Left lobe of liver (tissue), 2 donors: ENCODE results near the gene SCN8A. TPM values are rescaled to one million over a fixed set of nuclear protein-coding genes. Genes with fewer than 3 reads are reported as not detected.

Experiments used
- ATAC-seq: fragments of 200-7000 bp; cut with Tn5 transposase; one replicate; pipeline ENCODE4 v1.9.1; 2020; ENCODE audit warnings: mild to moderate bottlenecking, moderate library complexity
- DNase-seq: peaks from one replicate; pipeline ENCODE4 v3.0.0-alpha.2; 2020; ENCODE audit warnings: low spot score
- total RNA-seq: library from RNA; stranded (reverse); gene quantifications from one replicate; pipeline ENCODE4 v1.2.1, GENCODE V29; 2021
- donor health status: DM: no; HTN: no; CAD: no; lungs with moderate emphysema.
- donor health status: DM: no; HTN: yes; CAD: no.

SCN8A gene
- total RNA-seq, 1 donor from 2014 or later, result 5.3 TPM

GRCh38 chr12:51663390-51663789 lies 72.4 kb downstream of the SCN8A start:
- ATAC-seq, result peak; percentile 86
- DNase-seq, result peak; percentile 66

- ATAC-seq (no peak), DNase-seq (no peak)
Measured at GRCh38 chr12:51666696-51667095, 75.7 kb downstream of the SCN8A start.

- ATAC-seq (no peak), DNase-seq (no peak)
Measured at GRCh38 chr12:51667269-51667668, 76.2 kb downstream of the SCN8A start.

GRCh38 chr12:51669271-51669670 lies 78.2 kb downstream of the SCN8A start:
- ATAC-seq (no peak), DNase-seq (no peak)

GRCh38 chr12:51669996-51670395 lies 79.0 kb downstream of the SCN8A start:
- ATAC-seq (no peak), DNase-seq (no peak)

DNA sequence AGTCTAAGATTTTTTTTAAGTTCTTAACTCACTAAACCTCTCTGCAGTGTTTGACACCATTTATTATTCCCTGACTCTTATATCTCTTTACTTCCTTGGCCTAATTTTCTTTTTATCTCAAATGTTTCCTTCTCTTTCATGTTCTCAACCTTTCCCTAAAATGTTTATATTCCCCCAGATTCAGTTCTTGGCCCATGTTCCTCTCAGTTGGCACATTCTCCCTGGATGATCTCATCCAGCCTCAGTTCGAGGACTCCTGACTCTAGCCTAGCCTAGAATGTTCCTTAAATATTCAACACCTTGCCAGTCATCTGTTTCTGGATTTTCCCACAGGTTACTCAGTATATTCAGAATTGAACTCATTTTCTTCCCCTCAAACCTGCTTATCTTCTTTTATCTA lies 81.3 kb downstream of the SCN8A start:
- no peak for DNase-seq
- peak; percentile 43 for ATAC-seq

- ATAC-seq (peak; percentile 73), DNase-seq (peak; percentile 57)
Measured at GRCh38 chr12:51675071-51675803, 84.2 kb downstream of the SCN8A start.

GRCh38 chr12:51676875-51677274 lies 85.8 kb downstream of the SCN8A start:
- ATAC-seq, result no peak
- no peak for DNase-seq

GRCh38 chr12:51677284-51677968 lies 86.4 kb downstream of the SCN8A start:
- DNase-seq (no peak), ATAC-seq (no peak)

DNA sequence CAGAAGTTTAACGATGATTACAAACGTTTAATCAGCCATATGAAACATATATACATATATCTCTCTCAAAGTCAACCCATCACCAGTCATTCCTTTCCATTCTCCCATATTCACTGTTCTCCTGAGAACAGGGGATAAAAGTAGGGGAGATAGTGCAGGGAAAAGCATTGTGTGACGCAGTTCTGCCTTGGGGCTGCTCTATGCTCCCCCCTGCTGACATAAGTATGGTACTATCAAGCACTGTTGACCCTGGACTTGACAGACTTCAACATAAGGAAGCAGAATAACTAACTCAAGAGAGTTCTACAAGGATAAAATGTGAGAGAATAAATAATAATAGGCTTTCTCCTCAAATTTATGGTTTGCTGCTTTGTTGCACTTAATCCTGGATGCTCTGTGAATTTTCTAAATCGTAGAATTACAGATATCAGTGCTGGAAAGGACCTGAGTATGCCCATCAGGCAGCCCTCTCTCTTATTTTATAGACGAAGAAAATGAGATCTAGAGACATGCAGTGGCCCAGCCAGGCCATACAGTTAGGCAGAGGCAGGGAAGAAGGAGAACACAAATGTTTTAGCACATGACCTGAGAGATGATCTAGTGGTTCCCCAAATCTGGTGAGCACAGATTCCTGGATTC lies 87.2 kb downstream of the SCN8A start:
- peak; percentile 55 for DNase-seq
- peak; percentile 88 for ATAC-seq

DNA sequence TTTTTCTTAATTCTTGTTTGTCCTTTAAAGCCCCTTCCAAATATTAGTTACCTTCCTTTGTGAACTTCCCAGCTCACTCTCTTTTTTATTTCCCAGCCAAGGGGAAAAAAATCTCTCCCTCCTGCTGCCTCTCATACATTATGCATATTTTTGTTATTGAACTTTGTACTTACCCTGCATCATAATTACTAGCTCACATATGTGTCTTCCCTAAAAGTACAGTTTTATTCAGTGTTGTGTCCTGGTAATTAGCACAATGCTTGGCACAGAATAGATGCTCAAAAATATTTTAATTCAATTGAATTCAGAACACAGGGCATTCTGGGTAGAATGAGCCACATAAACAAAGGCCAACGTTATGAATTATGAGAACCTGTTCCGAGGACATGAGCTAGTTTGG lies 91.9 kb downstream of the SCN8A start:
- DNase-seq, result no peak
- ATAC-seq, result no peak

GRCh38 chr12:51683763-51684357 lies 92.8 kb downstream of the SCN8A start:
- no peak for DNase-seq
- peak; percentile 95 for ATAC-seq

GRCh38 chr12:51686727-51687126 lies 95.7 kb downstream of the SCN8A start:
- no peak for ATAC-seq
- no peak for DNase-seq

DNA sequence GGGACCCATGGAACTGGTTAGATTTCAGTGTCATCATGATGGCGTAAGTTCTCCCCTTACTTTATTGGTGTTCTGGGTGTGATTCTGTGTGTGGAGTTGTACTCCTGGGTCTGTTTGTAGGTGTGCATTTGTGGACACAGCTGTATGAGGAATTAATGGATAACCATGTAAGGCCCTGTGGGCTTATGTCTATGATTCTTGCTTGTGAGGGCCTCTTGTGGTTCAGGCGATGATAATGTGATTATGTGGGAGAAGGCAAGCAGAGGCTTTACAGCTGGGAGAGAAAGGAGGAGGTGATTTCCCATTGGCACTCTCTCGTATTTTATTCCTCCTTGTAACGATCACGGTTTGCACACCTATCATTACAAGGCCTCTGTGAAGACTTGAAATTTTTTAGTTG lies 96.1 kb downstream of the SCN8A start:
- DNase-seq (no peak), ATAC-seq (no peak)

DNA sequence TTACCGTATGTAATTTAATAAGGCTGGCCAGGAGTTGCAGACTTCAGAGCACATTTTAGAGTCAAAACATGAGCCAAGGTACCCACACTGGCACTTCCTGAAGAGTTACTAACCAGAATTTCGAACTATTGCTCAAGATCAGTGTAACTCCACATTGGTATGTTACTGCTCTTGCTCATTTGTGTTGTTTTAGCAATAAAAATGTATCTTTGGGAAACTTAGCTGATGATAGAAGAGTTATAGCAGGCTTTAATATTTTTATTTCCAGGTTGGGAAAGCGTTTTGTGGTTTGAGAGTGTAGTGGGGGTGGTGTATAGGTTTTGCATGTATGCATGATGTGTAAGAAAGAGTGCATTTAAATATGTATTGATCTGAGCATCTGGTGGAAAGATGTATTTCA lies 96.6 kb downstream of the SCN8A start:
- peak; percentile 36 for ATAC-seq
- DNase-seq, result no peak

DNA sequence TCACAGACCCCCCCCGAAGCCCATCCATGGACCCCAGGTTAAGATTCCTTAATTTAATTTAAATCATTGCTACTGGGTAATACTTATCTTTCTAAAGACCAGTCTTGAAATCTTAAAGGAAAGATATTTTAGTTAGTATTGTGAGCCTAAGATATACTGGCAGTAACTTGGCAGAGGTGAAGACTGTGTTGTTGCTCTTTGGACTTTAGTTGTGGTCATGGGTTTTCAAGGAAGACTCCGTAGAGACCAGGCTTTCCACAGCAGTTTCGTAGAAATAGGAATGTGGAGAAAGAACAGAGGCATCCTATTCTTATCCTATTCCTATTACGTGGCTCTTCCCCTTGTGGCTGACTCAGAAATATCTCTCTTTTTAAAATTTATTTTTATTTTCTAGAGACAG lies 99.0 kb downstream of the SCN8A start:
- no peak for DNase-seq
- no peak for ATAC-seq

GRCh38 chr12:51692016-51692415 lies 101.0 kb downstream of the SCN8A start:
- no peak for DNase-seq
- ATAC-seq, result no peak

DNA sequence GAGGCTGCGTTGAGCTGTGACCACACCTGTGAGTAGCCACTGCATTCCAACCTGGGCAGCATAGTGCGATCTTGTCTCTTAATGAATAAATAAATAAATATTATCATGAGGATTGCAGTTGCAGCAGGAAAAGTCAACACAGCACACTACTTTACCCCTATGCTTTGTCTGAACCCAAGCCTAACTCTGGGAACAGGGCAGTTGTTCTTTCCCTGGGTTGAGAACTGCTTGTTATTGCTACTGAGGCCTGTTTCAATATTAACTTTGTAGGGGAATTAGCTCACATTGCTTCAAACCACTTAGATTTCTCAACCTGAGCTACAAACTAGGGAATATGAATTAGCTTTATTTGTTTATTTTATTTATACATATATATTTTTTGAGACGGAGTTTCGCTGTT lies 102.5 kb downstream of the SCN8A start:
- DNase-seq, result no peak
- peak; percentile 74 for ATAC-seq

DNA sequence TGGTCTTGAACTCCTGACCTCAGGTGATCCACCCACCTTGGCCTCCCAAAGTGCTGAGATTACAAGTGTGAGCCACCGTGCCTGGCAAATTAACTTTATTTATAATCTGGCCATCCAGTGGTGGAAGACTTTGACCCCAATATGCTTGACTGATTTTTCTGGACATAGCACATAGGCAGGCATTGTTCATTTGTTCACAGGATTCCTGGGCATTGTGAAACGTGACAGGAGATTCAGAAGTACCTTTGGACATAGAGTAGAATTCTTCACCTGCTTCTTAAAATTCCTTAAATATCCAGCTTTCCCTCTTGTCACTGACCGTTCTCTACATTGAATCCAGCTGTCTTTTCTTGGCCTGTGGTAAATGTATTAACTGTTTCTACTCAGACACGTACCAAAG lies 103.1 kb downstream of the SCN8A start:
- DNase-seq, result no peak
- ATAC-seq, result no peak

DNA sequence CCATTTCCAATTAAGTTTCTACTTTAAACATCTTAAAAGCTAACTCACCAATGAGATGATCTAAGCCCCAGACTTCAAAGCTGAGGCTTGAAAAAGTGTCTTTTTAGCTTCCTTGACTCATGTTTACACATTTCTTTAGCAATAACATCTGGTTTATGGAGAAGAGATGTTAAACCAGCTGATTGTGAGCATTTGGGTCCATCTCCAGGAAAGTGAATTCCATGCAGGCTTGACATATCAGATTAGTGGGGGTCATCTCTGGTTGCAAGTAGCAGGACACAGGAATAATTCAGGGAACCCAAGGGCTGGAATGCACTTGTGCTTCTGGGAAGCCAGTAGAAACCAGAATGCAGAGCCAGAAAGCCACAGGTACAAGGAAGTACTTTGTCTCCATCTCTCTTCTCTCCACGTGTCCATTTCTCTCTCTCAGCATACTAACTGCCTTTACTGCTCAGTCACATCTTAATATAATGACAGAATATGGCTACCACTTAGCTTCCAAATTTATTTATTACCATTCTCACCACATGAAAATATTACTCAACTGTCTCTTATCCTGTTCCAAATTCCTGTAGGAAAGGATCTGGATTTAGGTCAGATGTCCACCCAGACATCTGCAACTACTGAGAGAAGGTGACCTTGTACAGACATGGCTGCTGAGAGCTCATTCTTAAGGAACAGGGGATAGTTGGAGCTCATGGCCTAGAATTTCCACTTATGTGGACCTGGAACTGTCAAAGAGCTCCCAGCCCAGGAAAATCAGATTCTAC lies 104.4 kb downstream of the SCN8A start:
- no peak for ATAC-seq

GRCh38 chr12:51699219-51699618 lies 108.2 kb downstream of the SCN8A start:
- no peak for DNase-seq
- no peak for ATAC-seq

More for the DNA sequence above, 104.4 kb downstream of the SCN8A start:
- no peak for DNase-seq
